Measurements from ENCODE around the gene LKAAEAR1. TPM values are rescaled to one million over a fixed set of nuclear protein-coding genes. Genes with fewer than 3 reads are reported as not detected.

Gene LKAAEAR1
- total RNA-seq, 2 donors from 2014 or later: 3.9 TPM; not detected in 1

- no peaks in the 10 kb centered on the region for H3K36me3 ChIP-seq (replicated peaks in 1 of 2; ENCODE audit: insufficient read depth in 1 of 2, low read depth in 2 of 2)
- no peaks in the 10 kb centered on the region for H3K4me1 ChIP-seq
- TF ChIP-seq POLR2A (IDR thresholded peaks at IDR 0.05): no peak
- TF ChIP-seq CTCF (IDR thresholded peaks at IDR 0.05): no peak
- WGBS, 2 donors: 65 to 74% methylated on average over 12 to 19 of the region's 19 CpGs
- H3K27me3 ChIP-seq: no peaks in the 10 kb centered on the region
- H3K27ac ChIP-seq: no peak overlapping the region
- DNase-seq (no peak), ATAC-seq (no peak)
- H3K9me3 ChIP-seq: no peaks in the 10 kb centered on the region
- intact Hi-C loops (cut with DNase I): no loop called here
- H3K4me3 ChIP-seq: no peak overlapping the region
These were observed 27.8 kb upstream of the LKAAEAR1 start for GRCh38 chr20:64111841-64112641.

GRCh38 chr20:64110411-64111068 lies 26.3 kb upstream of the LKAAEAR1 start:
- no peak overlapping the region for H3K4me3 ChIP-seq
- no peaks in the 10 kb centered on the region for H3K36me3 ChIP-seq (replicated peaks in 1 of 2; ENCODE audit: insufficient read depth in 1 of 2, low read depth in 2 of 2)
- DNase-seq (peak in 2 of 4 donors; percentile 3 to 8), ATAC-seq (no peak)
- no peak overlapping the region for H3K27ac ChIP-seq
- H3K4me1 ChIP-seq: no peaks in the 10 kb centered on the region
- intact Hi-C loops (cut with DNase I): no loop called here
- no peak for TF ChIP-seq POLR2A (IDR thresholded peaks at IDR 0.05)
- no peak for TF ChIP-seq CTCF (IDR thresholded peaks at IDR 0.05)
- WGBS, 2 donors: 76 to 83% methylated on average over 4 to 9 of the region's 10 CpGs
- H3K27me3 ChIP-seq: no peaks in the 10 kb centered on the region
- H3K9me3 ChIP-seq: no peaks in the 10 kb centered on the region

- 66 to 71% methylated on average over 12 to 16 of the region's 16 CpGs for WGBS, 2 donors
- no peaks in the 10 kb centered on the region for H3K27me3 ChIP-seq
- H3K36me3 ChIP-seq (replicated peaks in 1 of 2; ENCODE audit: insufficient read depth in 1 of 2, low read depth in 2 of 2): no peaks in the 10 kb centered on the region
- no peaks in the 10 kb centered on the region for H3K4me1 ChIP-seq
- no peak for TF ChIP-seq CTCF (IDR thresholded peaks at IDR 0.05)
- no peak for TF ChIP-seq POLR2A (IDR thresholded peaks at IDR 0.05)
- ATAC-seq (no peak), DNase-seq (peak in 1 of 4 donors; percentile 2)
- H3K27ac ChIP-seq: no peak overlapping the region
- no peaks in the 10 kb centered on the region for H3K9me3 ChIP-seq
- no peak overlapping the region for H3K4me3 ChIP-seq
- intact Hi-C loops (cut with DNase I): no loop called here
These were observed 25.7 kb upstream of the LKAAEAR1 start for GRCh38 chr20:64109831-64110391.

GRCh38 chr20:64108731-64109681 lies 24.8 kb upstream of the LKAAEAR1 start:
- no peaks in the 10 kb centered on the region for H3K27me3 ChIP-seq
- WGBS, 2 donors: 59 to 62% methylated on average over 10 to 26 of the region's 26 CpGs
- no peak overlapping the region for H3K27ac ChIP-seq
- TF ChIP-seq POLR2A (IDR thresholded peaks at IDR 0.05) (no peak), CTCF (IDR thresholded peaks at IDR 0.05) (no peak)
- no peak overlapping the region for H3K4me3 ChIP-seq
- H3K36me3 ChIP-seq (replicated peaks in 1 of 2; ENCODE audit: insufficient read depth in 1 of 2, low read depth in 2 of 2): no peaks in the 10 kb centered on the region
- H3K9me3 ChIP-seq: no peaks in the 10 kb centered on the region
- intact Hi-C loops (cut with DNase I): no loop called here
- H3K4me1 ChIP-seq: no peaks in the 10 kb centered on the region
- ATAC-seq (no peak), DNase-seq (peak in 2 of 4 donors; percentile 2 to 10)

Measured in body of pancreas (tissue), 4 donors.